ENCODE measurements around the gene PRKCA.

GRCh38 chr17:66464921-66465320 is 162.5 kb downstream of the PRKCA start:
- TF ChIP-seq ZFP3 (CRISPR knock-in tag; IDR thresholded peaks at IDR 0.05) (no peak), RARB (CRISPR knock-in tag; IDR thresholded peaks at IDR 0.05) (no peak), PATZ1 (CRISPR knock-in tag; IDR thresholded peaks at IDR 0.05; ENCODE audit: borderline replicate concordance) (no peak), TCF4 (CRISPR knock-in tag; IDR thresholded peaks at IDR 0.05; ENCODE audit: borderline replicate concordance) (no peak), ZC3H10 (CRISPR knock-in tag; IDR thresholded peaks at IDR 0.05) (no peak)
